HFFc6 (cell line): ENCODE measurements around the gene EAPP. TPM values are rescaled to one million over a fixed set of nuclear protein-coding genes. Genes with fewer than 3 reads are reported as not detected.

Experiments
- DNase-seq: peaks from one replicate; pipeline ENCODE4 v3.0.0-alpha.2; 2018
- H3K27ac Mint-ChIP-seq: 2 replicates; pipeline ENCODE4 v1.8.0; 2020; ENCODE audit warnings: mild to moderate bottlenecking, mixed read lengths
- H3K27me3 Mint-ChIP-seq: 2 replicates; pipeline ENCODE4 v1.8.0; 2021; ENCODE audit warnings: mild to moderate bottlenecking, moderate library complexity, mixed read lengths; ENCODE audit not compliant: insufficient read depth
- H3K36me3 Mint-ChIP-seq: 2 replicates; pipeline ENCODE4 v1.8.0; 2021; ENCODE audit warnings: low read depth, mixed read lengths
- H3K4me1 Mint-ChIP-seq: 2 replicates; pipeline ENCODE4 v1.8.0; 2020; ENCODE audit warnings: low read depth, mixed read lengths
- H3K4me3 Mint-ChIP-seq: 2 replicates; pipeline ENCODE4 v1.8.0; 2020; ENCODE audit warnings: mild to moderate bottlenecking, moderate library complexity, mixed read lengths
- H3K9me3 Mint-ChIP-seq: 2 replicates; pipeline ENCODE4 v1.8.0; 2020; ENCODE audit warnings: mild to moderate bottlenecking, mixed read lengths
- CTCF ChIP-seq: fragments of 200-600 bp; sonication (generic); IDR thresholded peaks from 2 replicates; pipeline ENCODE4 v1.5.0; 2021; ENCODE audit warnings: antibody characterized with exemption, mild to moderate bottlenecking
- long read RNA-seq: library from polyadenylated mRNA; unstranded; transcript quantifications from one replicate; pipeline ENCODE4 v2.0.0, GENCODE V29; 2019
- total RNA-seq, 6 experiments: library from RNA; stranded (reverse); fragmentation: NEBNext Ultra II Directional; extraction: Animal tissue kit (Norgen Biotek cat#: 25700); gene quantifications; 2 replicates in 1 of 6; 3 replicates in 5 of 6; pipeline ENCODE4 v1.2.3, GENCODE V29; 2021

EAPP gene
- total RNA-seq, result 10 to 100 TPM; 28.2 to 34.9 (median 30.4) TPM
- long read RNA-seq, transcript EAPP-201 (6 exons, 1,321 nt), result major isoform, 30 of 45 reads
- long read RNA-seq, partial matches to known transcripts, result 9 of 45 reads
- long read RNA-seq, other reads (novel, unspliced or antisense), result 4 of 45 reads

GRCh38 chr14:34539407-34540180 lies at the start of gene EAPP:
TSS of gene EAPP (minus strand) at chr14:34539701. CDS start at chr14:34539628, 73 bp downstream.
- peaks cover 27% of the 10 kb centered on the region for H3K4me1 Mint-ChIP-seq
- peak; percentile 96 for DNase-seq
- peak; percentile 14; the same call in 1 of the 2 replicates for TF ChIP-seq CTCF
- peak within 1 kb of the TSS; percentile 100 for H3K4me3 Mint-ChIP-seq
- peaks cover 3% of the 10 kb centered on the region for H3K27me3 Mint-ChIP-seq
- H3K9me3 Mint-ChIP-seq, result no peaks in the 10 kb centered on the region
- H3K36me3 Mint-ChIP-seq, result peaks cover 4% of the 10 kb centered on the region; the same call in 1 of the 2 replicates
- peak within 1 kb of the TSS; percentile 99 for H3K27ac Mint-ChIP-seq

GRCh38 chr14:34583525-34583924 lies 44.0 kb upstream of the EAPP start:
- no peak for DNase-seq
- no peak overlapping the region for H3K4me3 Mint-ChIP-seq
- no peaks in the 10 kb centered on the region for H3K9me3 Mint-ChIP-seq
- TF ChIP-seq CTCF, result no peak
- no peak overlapping the region for H3K27ac Mint-ChIP-seq
- H3K4me1 Mint-ChIP-seq, result no peaks in the 10 kb centered on the region
- no peaks in the 10 kb centered on the region for H3K27me3 Mint-ChIP-seq
- H3K36me3 Mint-ChIP-seq, result peaks cover 15% of the 10 kb centered on the region

- no peaks in the 10 kb centered on the region for H3K9me3 Mint-ChIP-seq
- H3K27ac Mint-ChIP-seq, result no peak overlapping the region
- DNase-seq, result no peak
- no peaks in the 10 kb centered on the region for H3K4me1 Mint-ChIP-seq
- TF ChIP-seq CTCF, result no peak
- peaks cover 15% of the 10 kb centered on the region for H3K36me3 Mint-ChIP-seq
- no peaks in the 10 kb centered on the region for H3K27me3 Mint-ChIP-seq
- H3K4me3 Mint-ChIP-seq, result no peak overlapping the region
These were observed 42.7 kb upstream of the EAPP start for GRCh38 chr14:34582117-34582680.

GRCh38 chr14:34580381-34580780 lies 40.9 kb upstream of the EAPP start:
- Mint-ChIP-seq H3K9me3 (no peaks in the 10 kb centered on the region), H3K27ac (no peak overlapping the region)

GRCh38 chr14:34571771-34572170 lies 32.3 kb upstream of the EAPP start:
- no peak for TF ChIP-seq CTCF
- no peak for DNase-seq
- H3K27ac Mint-ChIP-seq, result no peak overlapping the region
- H3K4me3 Mint-ChIP-seq, result no peak overlapping the region
- peaks cover 21% of the 10 kb centered on the region for H3K36me3 Mint-ChIP-seq
- no peaks in the 10 kb centered on the region for H3K9me3 Mint-ChIP-seq
- H3K4me1 Mint-ChIP-seq, result no peaks in the 10 kb centered on the region
- H3K27me3 Mint-ChIP-seq, result peaks cover 1% of the 10 kb centered on the region

More at GRCh38 chr14:34580381-34580780, 40.9 kb upstream of the EAPP start:
- H3K36me3 Mint-ChIP-seq, result peaks cover 15% of the 10 kb centered on the region
- no peak for TF ChIP-seq CTCF
- H3K4me1 Mint-ChIP-seq, result no peaks in the 10 kb centered on the region
- DNase-seq, result no peak
- H3K4me3 Mint-ChIP-seq, result no peak overlapping the region
- no peaks in the 10 kb centered on the region; the same call in none of the 2 replicates for H3K27me3 Mint-ChIP-seq
